Measurements from ENCODE around the gene RAB26.

RAB26 gene

GRCh38 chr16:2174396-2175131 lies 26.1 kb downstream of the RAB26 start:
- no peak for FAIRE-seq
- no peak for DNase-seq (ENCODE audit: extremely low spot score, insufficient read length, low read depth)

- no peak for FAIRE-seq
- DNase-seq (ENCODE audit: extremely low spot score, insufficient read length, low read depth): no peak
Observed at GRCh38 chr16:2175454-2175853, 27.0 kb downstream of the RAB26 start.

GRCh38 chr16:2176047-2176446 lies 27.6 kb downstream of the RAB26 start:
- FAIRE-seq (no peak), DNase-seq (ENCODE audit: extremely low spot score, insufficient read length, low read depth) (no peak)

- FAIRE-seq (no peak), DNase-seq (ENCODE audit: extremely low spot score, insufficient read length, low read depth) (no peak)
Observed at GRCh38 chr16:2177101-2177500, 28.7 kb downstream of the RAB26 start.

GRCh38 chr16:2177561-2177960 lies 29.1 kb downstream of the RAB26 start:
- FAIRE-seq (no peak), DNase-seq (ENCODE audit: extremely low spot score, insufficient read length, low read depth) (no peak)

GRCh38 chr16:2178321-2179106 lies 30.1 kb downstream of the RAB26 start:
- FAIRE-seq (no peak), DNase-seq (ENCODE audit: extremely low spot score, insufficient read length, low read depth) (no peak)

- FAIRE-seq (no peak), DNase-seq (ENCODE audit: extremely low spot score, insufficient read length, low read depth) (no peak)
Observed at GRCh38 chr16:2179107-2179501, 30.7 kb downstream of the RAB26 start.

GRCh38 chr16:2179576-2179975 lies 31.2 kb downstream of the RAB26 start:
- DNase-seq (ENCODE audit: extremely low spot score, insufficient read length, low read depth) (no peak), FAIRE-seq (no peak)

- DNase-seq (ENCODE audit: extremely low spot score, insufficient read length, low read depth) (no peak), FAIRE-seq (no peak)
Observed at GRCh38 chr16:2180461-2180860, 32.0 kb downstream of the RAB26 start.

- FAIRE-seq (no peak), DNase-seq (ENCODE audit: extremely low spot score, insufficient read length, low read depth) (no peak)
Observed at GRCh38 chr16:2180962-2181923, 32.8 kb downstream of the RAB26 start.

GRCh38 chr16:2181952-2182351 lies 33.5 kb downstream of the RAB26 start:
- DNase-seq (ENCODE audit: extremely low spot score, insufficient read length, low read depth): no peak
- no peak for FAIRE-seq

GRCh38 chr16:2183671-2184070 lies 35.2 kb downstream of the RAB26 start:
- FAIRE-seq (no peak), DNase-seq (ENCODE audit: extremely low spot score, insufficient read length, low read depth) (no peak)

- FAIRE-seq: no peak
- DNase-seq (ENCODE audit: extremely low spot score, insufficient read length, low read depth): no peak
Observed at GRCh38 chr16:2184346-2184745, 35.9 kb downstream of the RAB26 start.

GRCh38 chr16:2184962-2185361 lies 36.5 kb downstream of the RAB26 start:
- no peak for DNase-seq (ENCODE audit: extremely low spot score, insufficient read length, low read depth)
- FAIRE-seq: no peak

GRCh38 chr16:2186064-2186463 lies 37.6 kb downstream of the RAB26 start:
- no peak for FAIRE-seq
- DNase-seq (ENCODE audit: extremely low spot score, insufficient read length, low read depth): no peak

GRCh38 chr16:2186505-2186904 lies 38.1 kb downstream of the RAB26 start:
- FAIRE-seq (no peak), DNase-seq (ENCODE audit: extremely low spot score, insufficient read length, low read depth) (no peak)

GRCh38 chr16:2187212-2187611 lies 38.8 kb downstream of the RAB26 start:
- FAIRE-seq (no peak), DNase-seq (ENCODE audit: extremely low spot score, insufficient read length, low read depth) (no peak)

GRCh38 chr16:2188395-2188794 lies 40.0 kb downstream of the RAB26 start:
- no peak for DNase-seq (ENCODE audit: extremely low spot score, insufficient read length, low read depth)

GRCh38 chr16:2189252-2189893 lies 40.9 kb downstream of the RAB26 start:
- FAIRE-seq (no peak), DNase-seq (ENCODE audit: extremely low spot score, insufficient read length, low read depth) (no peak)

More at GRCh38 chr16:2188395-2188794, 40.0 kb downstream of the RAB26 start:
- FAIRE-seq: no peak
